Stimulated activated CD4-positive, alpha-beta T cell treated with anti-CD3 and anti-CD28 coated beads, Interleukin-12 subunit alpha, Interleukin-12 subunit beta, amount 100 ng/mL, for 48 hours (primary cell): ENCODE data around the gene MOGAT2.

ENCODE experiments used
- DNase-seq, 3 donors: peaks; one replicate each; pipeline ENCODE4 v3.0.0-alpha.2; 2020; ENCODE audit warnings: low read depth in 2 of 3, low spot score in 1 of 3

The MOGAT2 gene

DNA sequence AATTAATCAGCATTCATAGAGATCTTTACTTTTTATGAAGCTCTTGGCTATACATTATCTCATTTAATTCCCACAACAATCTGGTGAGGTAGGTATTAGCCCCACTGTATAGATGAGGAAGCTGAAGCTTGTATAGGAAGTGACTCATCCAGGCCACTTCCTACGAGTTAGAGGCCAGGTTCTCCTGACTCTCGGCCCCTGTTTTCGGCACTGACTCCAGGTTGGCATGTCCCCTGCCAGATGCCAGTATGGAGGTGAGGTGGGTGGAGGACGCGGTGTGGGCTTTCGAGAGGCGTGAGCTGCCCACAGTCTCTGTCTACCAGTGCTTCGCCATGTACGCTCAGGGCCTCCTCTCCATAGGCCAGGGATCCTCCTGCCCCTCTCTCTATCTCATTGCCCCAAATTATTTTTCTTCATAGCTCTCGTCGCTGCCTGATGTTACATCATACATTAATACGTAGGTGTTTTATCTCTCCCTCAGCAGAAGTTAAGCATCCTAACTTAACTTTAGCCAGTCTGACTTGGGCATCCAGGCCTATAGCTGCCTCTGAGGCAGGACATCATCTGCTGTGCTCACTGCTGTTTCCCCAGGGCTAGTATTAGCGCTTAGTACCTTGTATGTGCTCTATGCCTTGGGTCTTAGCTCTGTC lies 59.9 kb downstream of the MOGAT2 start:
- DNase-seq, result no peak

DNA sequence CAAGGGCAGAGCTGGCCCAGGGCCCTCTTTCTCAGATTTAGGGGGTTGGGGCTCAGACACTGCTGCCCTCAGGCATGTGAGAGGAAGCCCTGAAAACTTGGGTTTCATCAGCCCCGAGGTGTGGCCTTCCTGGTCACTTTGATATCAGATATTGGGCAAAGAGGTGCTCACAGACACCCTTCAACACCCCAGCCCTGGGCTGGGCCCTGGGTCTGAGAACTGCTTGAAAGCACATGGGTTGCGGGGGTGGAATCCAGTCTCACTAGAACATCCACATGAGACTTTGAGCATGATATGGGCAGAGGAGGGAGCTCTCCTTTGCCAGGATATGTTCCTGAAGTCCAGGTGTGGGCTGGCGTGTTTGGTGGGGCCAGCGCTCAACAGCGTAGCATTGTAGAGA lies 61.3 kb downstream of the MOGAT2 start:
- no peak for DNase-seq

DNA sequence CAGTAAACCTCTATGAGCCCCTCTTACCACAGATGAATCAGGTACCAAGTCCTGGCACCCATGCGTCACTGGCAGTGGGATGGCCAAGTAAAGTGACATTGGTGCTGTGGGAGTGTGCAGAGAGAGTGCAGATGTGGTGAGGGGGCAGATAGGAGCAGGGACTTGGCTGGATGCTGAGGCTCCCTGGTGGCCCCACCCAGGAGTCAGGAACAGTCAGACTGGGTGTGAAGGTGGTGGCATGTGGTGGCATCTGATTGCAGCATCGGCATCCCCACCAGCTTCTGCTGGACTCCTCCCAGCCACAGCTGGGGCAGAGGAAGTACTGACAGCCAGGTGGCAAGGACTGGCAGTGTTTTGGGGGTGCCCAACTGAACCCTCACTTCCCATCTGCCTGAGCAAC lies 62.3 kb downstream of the MOGAT2 start:
- no peak for DNase-seq

DNA sequence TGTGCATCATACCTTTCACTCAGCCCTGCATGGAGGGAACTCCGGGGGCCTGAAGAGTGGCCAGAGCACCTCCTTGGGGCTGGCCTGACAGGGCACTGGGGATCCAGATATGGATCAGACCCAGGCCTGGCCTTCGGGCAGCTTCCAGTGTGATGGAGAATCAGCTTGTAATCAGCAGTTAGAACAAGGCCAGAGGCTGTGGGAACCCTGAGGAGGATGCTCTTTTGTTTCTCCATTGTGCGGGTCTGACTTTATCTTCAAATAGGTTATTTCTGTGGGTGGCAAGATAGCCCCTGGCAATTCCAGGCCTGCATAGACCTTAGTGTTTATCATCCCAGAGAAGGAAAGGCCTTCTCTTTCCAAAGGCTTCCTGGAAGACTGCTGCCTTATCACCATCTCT lies 63.2 kb downstream of the MOGAT2 start:
- DNase-seq, result no peak

- DNase-seq, result no peak
These were observed 63.7 kb downstream of the MOGAT2 start for GRCh38 chr11:75781296-75781695.

DNA sequence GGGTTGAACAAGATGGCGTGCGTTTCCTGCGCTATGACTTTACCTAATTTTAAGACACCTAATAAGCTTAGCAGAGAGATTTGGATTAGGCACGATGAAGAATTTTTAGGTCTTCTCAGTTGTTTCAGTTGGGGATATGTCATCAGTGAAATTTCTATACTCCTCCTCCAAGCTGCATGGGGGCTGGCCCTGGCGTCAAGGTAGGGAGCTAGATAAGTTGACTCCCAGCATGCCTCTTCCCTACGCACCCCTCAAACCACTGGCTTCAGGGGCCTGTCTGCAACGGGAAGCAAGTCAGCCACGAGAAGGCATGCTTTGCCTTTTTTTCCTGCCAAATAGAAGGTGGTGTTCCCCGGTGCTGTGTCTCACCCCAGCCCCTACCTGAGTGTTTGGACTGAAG lies 64.2 kb downstream of the MOGAT2 start:
- no peak for DNase-seq
